SU-DHL-6 (cell line): ENCODE results near the gene S100A16.

Experiments used
- H2AFZ ChIP-seq: fragments of 200-600 bp; sonication (generic); 2 replicates; pipeline ENCODE4 v1.6.1; 2014; ENCODE audit warnings: low read depth, mild to moderate bottlenecking, moderate library complexity, mixed read lengths, antibody characterized with exemption, low read length; ENCODE audit not compliant: severe bottlenecking
- H3F3A ChIP-seq: fragments of 200-600 bp; shearing (Covaris generic); 2 replicates; pipeline ENCODE4 v1.6.0; 2016; ENCODE audit warnings: antibody characterized with exemption, mild to moderate bottlenecking; ENCODE audit not compliant: insufficient read depth
- H3K27ac ChIP-seq: fragments of 200-600 bp; sonication (generic); 2 replicates; pipeline ENCODE4 v1.5.1; 2016; ENCODE audit warnings: low read depth, mild to moderate bottlenecking, low read length, moderate library complexity, mixed read lengths
- H3K27me3 ChIP-seq: fragments of 200-600 bp; sonication (generic), shearing (Covaris generic); 2 replicates; pipeline ENCODE4 v1.6.0; 2014; ENCODE audit warnings: mild to moderate bottlenecking, low read length
- H3K36me3 ChIP-seq: fragments of 200-600 bp; sonication (generic); 2 replicates; pipeline ENCODE4 v1.6.1; 2014; ENCODE audit warnings: mild to moderate bottlenecking, low read length, mixed read lengths
- H3K4me2 ChIP-seq: fragments of 300-600, 200-600 bp; shearing (Covaris generic), sonication (generic); 2 replicates; pipeline ENCODE4 v1.6.0; 2014; ENCODE audit warnings: low read length, low read depth, mild to moderate bottlenecking; ENCODE audit not compliant: poor library complexity, severe bottlenecking
- H3K4me3 ChIP-seq: fragments of 200-600 bp; sonication (generic); 2 replicates; pipeline ENCODE4 v1.5.1; 2014; ENCODE audit warnings: antibody characterized with exemption, low read length, mild to moderate bottlenecking, mixed read lengths; ENCODE audit not compliant: insufficient read depth, poor library complexity, severe bottlenecking
- H3K79me2 ChIP-seq: fragments of 200-600 bp; sonication (generic); 2 replicates; pipeline ENCODE4 v1.6.1; 2014; ENCODE audit warnings: mild to moderate bottlenecking, low read length, moderate library complexity; ENCODE audit not compliant: insufficient read depth
- H3K9ac ChIP-seq: fragments of 200-600 bp; sonication (generic); 2 replicates; pipeline ENCODE4 v1.7.0; 2014; ENCODE audit warnings: mild to moderate bottlenecking, low read length
- H3K9me2 ChIP-seq: fragments of 200-600 bp; sonication (generic); replicated peaks from 2 replicates; pipeline ENCODE4 v1.6.1; 2014; ENCODE audit warnings: low read length; ENCODE audit not compliant: insufficient read depth
- H3K9me3 ChIP-seq: fragments of 200-600 bp; sonication (generic); 2 replicates; pipeline ENCODE4 v1.6.1; 2014; ENCODE audit warnings: low read length, mixed read lengths; ENCODE audit not compliant: insufficient read depth
- H4K20me1 ChIP-seq: fragments of 200-600 bp; sonication (generic); 2 replicates; pipeline ENCODE4 v1.6.1; 2014; ENCODE audit warnings: low read depth, mild to moderate bottlenecking, antibody characterized with exemption, low read length, moderate library complexity, mixed read lengths
- EZH2phosphoT487 ChIP-seq: fragments of 200-600 bp; sonication (generic), shearing (Covaris generic); conservative IDR thresholded peaks from 2 replicates; pipeline ENCODE4 v1.6.1; 2018; ENCODE audit warnings: mild to moderate bottlenecking, antibody characterized with exemption, low read length, moderate library complexity, mixed read lengths
- TF ChIP-seq, protein P1 (sequence below): fragments of 200-600 bp; sonication (generic); IDR thresholded peaks from one replicate; pipeline ENCODE4 v1.5.1; 2017; ENCODE audit warnings: antibody characterized with exemption, mild to moderate bottlenecking, low read length, moderate library complexity; ENCODE audit not compliant: insufficient read depth, poor library complexity, severe bottlenecking

The S100A16 gene

DNA sequence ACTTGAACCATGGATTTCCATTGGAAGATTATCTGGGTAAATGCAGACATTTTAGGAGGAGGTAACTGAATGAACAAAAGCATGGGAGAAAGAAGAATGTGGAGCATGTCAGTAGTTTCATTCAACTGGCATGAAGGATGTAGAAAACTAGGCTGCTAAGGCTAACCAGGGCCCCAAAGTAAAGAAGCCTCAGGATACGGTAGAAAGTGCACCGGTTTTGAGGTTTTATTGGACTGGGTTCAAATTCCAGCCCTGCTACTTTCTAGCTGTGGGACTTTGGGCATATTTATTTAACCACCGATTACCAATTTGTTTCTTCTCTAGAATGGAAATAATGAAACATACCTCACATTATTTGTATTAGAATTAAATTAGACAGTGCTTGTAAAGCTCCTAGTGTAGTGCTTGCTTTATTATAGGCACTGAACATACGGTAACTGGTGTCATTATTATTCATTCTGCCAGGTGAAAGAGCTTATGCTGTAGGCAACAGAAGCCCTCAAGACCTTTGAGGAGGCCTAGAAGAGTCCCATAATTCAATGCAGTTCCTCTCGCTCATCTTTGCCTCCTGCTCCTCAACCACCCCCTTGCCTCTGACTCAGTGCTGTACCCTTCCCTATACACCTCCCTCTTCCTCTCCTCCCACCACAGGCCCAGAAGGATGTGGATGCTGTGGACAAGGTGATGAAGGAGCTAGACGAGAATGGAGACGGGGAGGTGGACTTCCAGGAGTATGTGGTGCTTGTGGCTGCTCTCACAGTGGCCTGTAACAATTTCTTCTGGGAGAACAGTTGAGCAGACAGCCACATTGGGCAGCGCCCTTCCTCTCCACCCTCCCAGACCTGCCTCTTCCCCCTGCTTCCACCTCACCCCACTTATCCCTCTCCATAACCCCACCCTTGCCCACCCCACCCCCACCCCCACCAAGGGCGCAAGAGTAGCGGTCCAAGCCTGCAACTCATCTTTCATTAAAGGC is 18.4 kb upstream of the S100A16 start:
- Histone ChIP-seq H3K27me3 (no peaks in the 10 kb centered on the region), H3K9me2 (no peaks in the 10 kb centered on the region), H3K79me2 (peaks cover 22% of the 10 kb centered on the region), H3K4me3 (no peak overlapping the region), H3F3A (peaks cover 8% of the 10 kb centered on the region; the same call in 1 of the 2 replicates), H4K20me1 (no peaks in the 10 kb centered on the region), H3K27ac (no peak overlapping the region), H3K36me3 (peaks cover 5% of the 10 kb centered on the region), H3K4me2 (no peak overlapping the region), H3K9me3 (no peaks in the 10 kb centered on the region), H3K9ac (no peak overlapping the region), H2AFZ (no peak overlapping the region)
- no peak for TF ChIP-seq EZH2phosphoT487
- TF ChIP-seq, protein P1, sequence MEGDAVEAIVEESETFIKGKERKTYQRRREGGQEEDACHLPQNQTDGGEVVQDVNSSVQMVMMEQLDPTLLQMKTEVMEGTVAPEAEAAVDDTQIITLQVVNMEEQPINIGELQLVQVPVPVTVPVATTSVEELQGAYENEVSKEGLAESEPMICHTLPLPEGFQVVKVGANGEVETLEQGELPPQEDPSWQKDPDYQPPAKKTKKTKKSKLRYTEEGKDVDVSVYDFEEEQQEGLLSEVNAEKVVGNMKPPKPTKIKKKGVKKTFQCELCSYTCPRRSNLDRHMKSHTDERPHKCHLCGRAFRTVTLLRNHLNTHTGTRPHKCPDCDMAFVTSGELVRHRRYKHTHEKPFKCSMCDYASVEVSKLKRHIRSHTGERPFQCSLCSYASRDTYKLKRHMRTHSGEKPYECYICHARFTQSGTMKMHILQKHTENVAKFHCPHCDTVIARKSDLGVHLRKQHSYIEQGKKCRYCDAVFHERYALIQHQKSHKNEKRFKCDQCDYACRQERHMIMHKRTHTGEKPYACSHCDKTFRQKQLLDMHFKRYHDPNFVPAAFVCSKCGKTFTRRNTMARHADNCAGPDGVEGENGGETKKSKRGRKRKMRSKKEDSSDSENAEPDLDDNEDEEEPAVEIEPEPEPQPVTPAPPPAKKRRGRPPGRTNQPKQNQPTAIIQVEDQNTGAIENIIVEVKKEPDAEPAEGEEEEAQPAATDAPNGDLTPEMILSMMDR: no peak

DNA sequence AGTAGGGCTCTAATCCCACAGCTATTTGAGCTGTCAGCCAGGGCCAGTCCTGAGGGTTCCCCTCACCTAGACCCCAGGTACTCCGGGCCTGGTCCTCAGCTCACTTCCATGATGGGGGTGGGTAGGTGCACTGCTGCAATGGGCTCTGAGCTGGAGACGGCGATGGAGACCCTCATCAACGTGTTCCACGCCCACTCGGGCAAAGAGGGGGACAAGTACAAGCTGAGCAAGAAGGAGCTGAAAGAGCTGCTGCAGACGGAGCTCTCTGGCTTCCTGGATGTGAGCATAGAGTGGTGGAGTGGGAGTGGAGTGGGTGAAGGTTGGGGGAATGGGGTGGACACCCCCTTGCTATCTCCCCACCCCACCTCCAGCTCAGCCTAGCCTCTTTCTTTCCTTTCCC is 17.4 kb upstream of the S100A16 start:
- Histone ChIP-seq H4K20me1 (no peaks in the 10 kb centered on the region), H3K4me2 (no peak overlapping the region), H3K4me3 (no peak overlapping the region), H3K79me2 (peaks cover 13% of the 10 kb centered on the region), H2AFZ (no peak overlapping the region), H3K36me3 (no peaks in the 10 kb centered on the region), H3F3A (peaks cover 3% of the 10 kb centered on the region; the same call in 1 of the 2 replicates), H3K27ac (no peak overlapping the region), H3K9me2 (no peaks in the 10 kb centered on the region), H3K9me3 (no peaks in the 10 kb centered on the region), H3K9ac (no peak overlapping the region), H3K27me3 (no peaks in the 10 kb centered on the region)
- TF ChIP-seq, protein P1: no peak
- TF ChIP-seq EZH2phosphoT487: no peak

DNA sequence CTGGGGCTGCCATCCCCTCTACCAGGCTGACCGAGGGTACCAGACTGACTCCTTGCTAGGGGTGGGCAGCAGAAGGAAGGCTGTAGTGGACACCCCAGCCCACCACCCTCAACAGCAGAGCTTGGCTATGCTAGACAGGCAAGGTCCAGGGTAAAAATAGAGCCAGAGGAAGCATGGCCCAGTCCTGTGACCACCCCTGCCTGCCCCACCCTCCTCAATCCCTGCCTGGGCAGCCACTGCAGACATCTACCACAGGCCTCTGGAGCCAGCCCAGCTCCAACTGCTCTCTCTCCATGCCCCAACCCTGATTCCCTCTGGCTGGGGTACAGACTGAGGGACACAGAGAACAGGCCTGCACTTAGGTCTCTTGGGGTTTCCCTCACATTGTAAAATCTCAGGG is 17.0 kb upstream of the S100A16 start:
- Histone ChIP-seq H3K9ac (no peak overlapping the region), H3K9me3 (no peaks in the 10 kb centered on the region), H2AFZ (no peak overlapping the region), H3K27me3 (no peaks in the 10 kb centered on the region), H3K4me3 (no peak overlapping the region), H4K20me1 (no peaks in the 10 kb centered on the region), H3K79me2 (peaks cover 9% of the 10 kb centered on the region), H3K36me3 (no peaks in the 10 kb centered on the region), H3K4me2 (no peak overlapping the region), H3K9me2 (no peaks in the 10 kb centered on the region), H3F3A (peaks cover 3% of the 10 kb centered on the region; the same call in 1 of the 2 replicates), H3K27ac (no peak overlapping the region)
- TF ChIP-seq EZH2phosphoT487: no peak
- TF ChIP-seq, protein P1: no peak
